Liver (tissue), 3 donors: ENCODE measurements around the gene RTN4IP1.

Experiments
- ATF3 ChIP-seq: IDR thresholded peaks from 2 replicates; pipeline ENCODE4 v1.6.1; 2016; ENCODE audit warnings: antibody characterized with exemption
- CTCF ChIP-seq: fragments of 150-350 bp; IDR thresholded peaks from 2 replicates; pipeline ENCODE4 v1.5.1; 2017; ENCODE audit warnings: improper control_type of control experiment, low read depth, low read length; ENCODE audit not compliant: missing input control
- TAF1 ChIP-seq: conservative IDR thresholded peaks from 2 replicates; pipeline ENCODE4 v1.6.1; 2016; ENCODE audit warnings: antibody characterized with exemption, mild to moderate bottlenecking
- YY1 ChIP-seq: IDR thresholded peaks from 2 replicates; pipeline ENCODE4 v1.6.1; 2016; ENCODE audit warnings: antibody characterized with exemption, mild to moderate bottlenecking
- TF ChIP-seq, protein P1 (sequence below): IDR thresholded peaks from 2 replicates; pipeline ENCODE4 v1.6.1; 2016; ENCODE audit warnings: antibody characterized with exemption
- TF ChIP-seq, protein P2 (sequence below): IDR thresholded peaks from 2 replicates; pipeline ENCODE4 v1.6.1; 2016; ENCODE audit warnings: antibody characterized with exemption, mild to moderate bottlenecking
- donor health status: healthy.
- donor health status: healthy.

DNA sequence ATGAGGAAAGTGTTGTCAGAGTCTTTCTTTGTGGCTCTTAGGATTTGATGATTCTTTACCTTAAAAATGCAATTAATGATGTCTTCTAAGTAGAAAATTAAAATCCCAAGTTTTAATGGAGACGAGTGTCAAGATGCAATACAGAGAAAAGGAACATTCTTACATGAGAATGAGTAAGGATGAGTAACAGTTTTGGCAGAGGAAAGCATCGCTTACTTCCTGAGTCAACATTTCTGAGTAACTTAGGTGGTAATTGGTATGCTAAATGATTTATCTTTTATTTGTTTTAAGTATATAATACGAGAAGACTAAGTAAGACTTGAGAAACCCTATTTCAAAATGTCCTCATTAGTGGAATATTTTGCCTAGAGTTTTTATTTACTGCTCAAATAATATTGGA, 101.3 kb downstream of the RTN4IP1 start:
- TF ChIP-seq CTCF: no peak
- TF ChIP-seq, protein P1, sequence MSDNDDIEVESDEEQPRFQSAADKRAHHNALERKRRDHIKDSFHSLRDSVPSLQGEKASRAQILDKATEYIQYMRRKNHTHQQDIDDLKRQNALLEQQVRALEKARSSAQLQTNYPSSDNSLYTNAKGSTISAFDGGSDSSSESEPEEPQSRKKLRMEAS: no peak
- TF ChIP-seq YY1: no peak
- TF ChIP-seq, protein P2, sequence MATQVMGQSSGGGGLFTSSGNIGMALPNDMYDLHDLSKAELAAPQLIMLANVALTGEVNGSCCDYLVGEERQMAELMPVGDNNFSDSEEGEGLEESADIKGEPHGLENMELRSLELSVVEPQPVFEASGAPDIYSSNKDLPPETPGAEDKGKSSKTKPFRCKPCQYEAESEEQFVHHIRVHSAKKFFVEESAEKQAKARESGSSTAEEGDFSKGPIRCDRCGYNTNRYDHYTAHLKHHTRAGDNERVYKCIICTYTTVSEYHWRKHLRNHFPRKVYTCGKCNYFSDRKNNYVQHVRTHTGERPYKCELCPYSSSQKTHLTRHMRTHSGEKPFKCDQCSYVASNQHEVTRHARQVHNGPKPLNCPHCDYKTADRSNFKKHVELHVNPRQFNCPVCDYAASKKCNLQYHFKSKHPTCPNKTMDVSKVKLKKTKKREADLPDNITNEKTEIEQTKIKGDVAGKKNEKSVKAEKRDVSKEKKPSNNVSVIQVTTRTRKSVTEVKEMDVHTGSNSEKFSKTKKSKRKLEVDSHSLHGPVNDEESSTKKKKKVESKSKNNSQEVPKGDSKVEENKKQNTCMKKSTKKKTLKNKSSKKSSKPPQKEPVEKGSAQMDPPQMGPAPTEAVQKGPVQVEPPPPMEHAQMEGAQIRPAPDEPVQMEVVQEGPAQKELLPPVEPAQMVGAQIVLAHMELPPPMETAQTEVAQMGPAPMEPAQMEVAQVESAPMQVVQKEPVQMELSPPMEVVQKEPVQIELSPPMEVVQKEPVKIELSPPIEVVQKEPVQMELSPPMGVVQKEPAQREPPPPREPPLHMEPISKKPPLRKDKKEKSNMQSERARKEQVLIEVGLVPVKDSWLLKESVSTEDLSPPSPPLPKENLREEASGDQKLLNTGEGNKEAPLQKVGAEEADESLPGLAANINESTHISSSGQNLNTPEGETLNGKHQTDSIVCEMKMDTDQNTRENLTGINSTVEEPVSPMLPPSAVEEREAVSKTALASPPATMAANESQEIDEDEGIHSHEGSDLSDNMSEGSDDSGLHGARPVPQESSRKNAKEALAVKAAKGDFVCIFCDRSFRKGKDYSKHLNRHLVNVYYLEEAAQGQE: no peak
- no peak for TF ChIP-seq TAF1
- TF ChIP-seq ATF3: no peak
